LHCN-M2 (cell line): ENCODE results near the gene TPD52L2. TPM values are rescaled to one million over a fixed set of nuclear protein-coding genes. Genes with fewer than 3 reads are reported as not detected.
"Not testable (repeated sequence)": the region's sequence is repeated elsewhere in the genome, so short reads cannot be mapped to it uniquely, and the experiment has no call there.

Experiments used
- DNase-seq: peaks from one replicate; pipeline ENCODE4 v3.0.0-alpha.2; 2012; ENCODE audit warnings: low read depth
- total RNA-seq: library from RNA; depleted of rRNA; stranded (reverse); fragments of >200 nt; gene quantifications from 2 replicates; pipeline ENCODE4 v1.2.3, GENCODE V29; 2014

The TPD52L2 gene
- total RNA-seq, 1 experiment from 2014 or later: 118 TPM

- no peak for DNase-seq
These were observed 30.3 kb downstream of the TPD52L2 start for GRCh38 chr20:63895202-63895951.

GRCh38 chr20:63895952-63896263, 30.8 kb downstream of the TPD52L2 start:
- DNase-seq: peak; percentile 24

GRCh38 chr20:63896264-63897105, 31.4 kb downstream of the TPD52L2 start:
- DNase-seq: peak; percentile 73

- DNase-seq: no peak
These were observed 33.0 kb downstream of the TPD52L2 start for GRCh38 chr20:63897978-63898561.

GRCh38 chr20:63898882-63899558, 34.0 kb downstream of the TPD52L2 start:
- DNase-seq: no peak

DNA sequence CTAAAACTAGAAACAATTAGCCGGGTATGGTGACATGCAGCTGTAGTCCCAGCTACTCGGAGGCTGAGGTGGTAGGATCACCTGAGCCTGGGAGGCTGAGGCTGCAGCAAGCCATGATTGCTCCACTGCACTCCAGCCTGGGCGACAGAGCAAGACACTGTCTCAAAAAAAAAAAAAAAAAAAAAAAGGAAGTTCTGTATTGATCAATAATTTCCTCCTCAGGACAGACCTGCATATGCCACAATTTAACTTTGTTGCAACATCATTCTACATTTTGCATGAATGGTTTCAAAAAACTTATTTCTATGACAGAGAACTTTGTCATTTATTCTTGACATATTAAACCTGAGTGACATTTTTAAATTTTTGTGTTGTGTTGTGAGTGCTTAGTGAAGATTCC, 35.3 kb downstream of the TPD52L2 start:
- no peak for DNase-seq

DNA sequence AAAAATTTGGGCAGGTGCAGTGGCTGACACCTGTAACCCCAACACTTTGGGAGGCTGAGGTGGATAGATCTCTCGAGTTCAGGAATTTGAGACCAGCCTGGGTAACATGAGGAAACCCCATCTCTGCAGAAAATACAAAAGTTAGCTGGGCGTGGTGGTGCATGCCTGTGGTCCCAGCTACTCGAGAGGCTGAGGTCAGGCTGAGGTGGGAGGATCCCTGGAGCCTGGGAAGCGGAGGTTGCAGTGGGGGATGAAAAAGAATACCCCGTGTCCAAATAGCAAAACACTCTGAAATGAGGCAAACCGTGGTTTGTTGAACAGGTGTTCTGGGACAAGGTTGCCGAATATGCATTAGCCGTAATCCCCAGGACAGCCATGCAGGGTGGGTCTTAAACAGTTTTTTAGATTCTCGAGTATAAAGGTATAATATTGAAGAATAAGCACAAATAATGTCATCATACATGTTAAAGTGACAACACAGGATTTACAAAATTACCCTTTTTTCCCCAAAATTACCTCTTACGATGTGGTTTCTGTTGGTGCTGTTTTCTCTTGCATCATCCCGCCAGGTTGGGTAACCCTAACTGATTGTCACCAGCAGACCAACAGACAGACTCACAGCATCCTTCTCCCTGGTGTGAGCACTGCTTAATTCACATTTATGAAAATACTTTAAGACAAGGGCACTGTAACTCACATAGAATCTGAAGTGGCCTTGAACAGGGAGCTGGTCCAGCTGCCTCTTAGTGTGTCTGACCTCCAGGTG, 38.9 kb downstream of the TPD52L2 start:
- DNase-seq: peak; percentile 29

DNA sequence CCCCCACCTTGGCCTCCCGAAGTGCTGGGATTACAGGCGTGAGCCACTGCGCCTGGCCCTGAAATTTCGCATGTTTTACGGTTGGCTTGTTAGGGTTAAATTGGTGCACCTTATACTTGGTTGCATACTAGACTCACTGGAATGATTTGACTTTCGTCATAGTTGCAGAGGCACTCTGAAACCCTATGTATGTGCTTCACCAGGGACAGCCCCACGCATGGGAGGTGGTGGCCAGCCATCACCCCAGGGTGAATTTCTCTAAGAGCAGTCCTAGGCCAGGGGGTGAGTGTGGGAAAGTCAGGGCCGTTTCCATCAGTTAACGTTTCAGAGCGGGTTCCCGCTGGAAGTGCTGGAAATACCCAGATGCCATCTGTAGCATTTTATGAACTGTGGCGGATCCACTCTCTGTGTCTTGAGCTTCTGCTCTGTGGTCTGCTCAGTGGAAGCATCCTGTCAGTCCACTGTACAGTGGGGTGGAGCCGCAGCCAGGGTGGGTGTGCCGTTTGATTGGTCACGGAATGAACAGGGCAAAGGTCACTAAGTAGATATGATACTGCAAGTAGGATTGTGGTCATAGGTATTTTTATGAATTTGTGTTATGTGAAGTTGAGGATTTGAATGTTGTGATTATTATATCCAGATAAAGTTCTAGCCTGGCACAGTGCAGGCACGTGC, 43.1 kb downstream of the TPD52L2 start:
- DNase-seq: no peak

- peak; percentile 72 for DNase-seq
These were observed 46.1 kb downstream of the TPD52L2 start for GRCh38 chr20:63911176-63911575.

DNA sequence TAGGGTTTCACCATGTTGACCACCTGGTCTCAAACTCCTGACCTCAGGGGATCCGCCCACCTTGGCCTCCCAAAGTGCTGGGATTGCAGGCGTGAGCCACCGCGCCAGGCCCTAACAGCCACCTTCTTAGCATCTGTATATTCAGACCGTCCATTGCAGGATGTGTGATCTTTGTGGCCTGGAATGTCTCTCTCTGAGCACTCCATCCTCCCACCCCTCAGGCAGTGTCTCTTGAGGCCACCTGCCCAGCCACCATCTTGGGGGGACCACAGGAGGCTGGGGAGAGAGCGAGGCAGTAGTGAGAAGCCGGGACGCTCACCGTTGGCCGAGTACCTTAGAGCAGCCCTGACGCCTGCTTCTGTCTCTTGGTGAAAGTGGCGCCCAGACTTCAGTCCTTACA, 48.7 kb downstream of the TPD52L2 start:
- DNase-seq: no peak

- no peak for DNase-seq
These were observed 50.4 kb downstream of the TPD52L2 start for GRCh38 chr20:63915471-63915870.

GRCh38 chr20:63916371-63916939, 51.4 kb downstream of the TPD52L2 start:
- DNase-seq: not testable (repeated sequence)

- no peak for DNase-seq
These were observed 52.7 kb downstream of the TPD52L2 start for GRCh38 chr20:63917811-63918210.

- no peak for DNase-seq
These were observed 54.1 kb downstream of the TPD52L2 start for GRCh38 chr20:63919130-63919529.

GRCh38 chr20:63920226-63920625, 55.2 kb downstream of the TPD52L2 start:
- no peak for DNase-seq

DNA sequence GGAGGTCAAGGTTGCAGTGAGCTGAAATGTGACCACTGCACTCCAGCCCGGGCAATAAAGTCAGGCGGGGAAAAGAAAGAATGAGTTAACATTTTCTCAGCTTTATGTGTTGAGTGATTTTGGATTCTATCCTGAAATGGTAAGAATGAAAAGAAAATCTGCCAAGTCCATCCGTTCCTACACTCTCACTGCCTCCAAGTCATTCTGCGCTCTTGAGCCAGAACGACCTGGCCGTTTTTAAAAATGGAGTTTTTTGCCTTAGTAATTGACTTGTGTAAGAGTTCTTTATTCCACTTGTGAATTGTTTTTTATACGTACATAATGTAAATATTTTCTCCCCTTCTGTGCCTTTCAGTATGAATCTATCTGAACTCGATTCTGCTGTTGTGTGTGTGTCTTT, 58.6 kb downstream of the TPD52L2 start:
- no peak for DNase-seq

DNA sequence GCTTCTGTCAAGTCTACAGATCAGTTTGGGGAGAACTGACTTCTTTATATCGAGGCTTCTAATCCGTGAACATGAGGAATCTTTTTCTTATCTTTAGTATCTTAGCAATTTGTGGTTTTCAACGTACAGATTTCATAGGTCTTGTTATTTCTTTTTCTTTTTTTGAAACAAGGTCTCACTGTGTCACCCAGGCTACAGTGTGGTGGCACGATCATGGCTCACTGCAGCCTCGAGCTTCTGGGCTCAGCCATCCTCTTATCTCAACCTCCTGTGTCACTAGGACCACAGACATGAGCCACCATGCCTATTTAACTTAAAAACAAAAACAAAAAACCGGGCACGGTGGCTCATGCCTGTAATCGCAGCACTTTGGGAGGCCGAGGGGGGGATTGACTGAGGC, 59.2 kb downstream of the TPD52L2 start:
- DNase-seq: no peak

GRCh38 chr20:63926298-63926697, 61.2 kb downstream of the TPD52L2 start:
- no peak for DNase-seq

DNA sequence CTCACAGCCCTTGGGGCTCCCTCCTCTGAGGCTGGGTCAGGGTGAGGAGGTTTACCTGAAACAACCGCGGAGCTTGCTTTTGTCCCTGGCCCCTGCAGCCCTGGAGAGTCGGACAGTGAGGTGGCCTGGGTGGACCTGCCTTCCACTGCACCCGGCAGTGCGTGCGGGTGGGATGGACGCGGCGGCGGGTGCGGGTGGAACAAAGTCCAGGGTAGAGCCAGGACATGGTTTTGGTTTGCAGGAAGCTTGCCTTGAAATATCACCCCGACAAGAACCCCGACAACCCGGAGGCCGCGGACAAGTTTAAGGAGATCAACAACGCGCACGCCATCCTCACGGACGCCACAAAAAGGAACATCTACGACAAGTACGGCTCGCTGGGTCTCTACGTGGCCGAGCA, 64.0 kb downstream of the TPD52L2 start:
- no peak for DNase-seq

GRCh38 chr20:63929473-63929883, 64.4 kb downstream of the TPD52L2 start:
- not testable (repeated sequence) for DNase-seq
